Measurements from ENCODE around the gene USP25.
"Not testable (repeated sequence)": the region's sequence is repeated elsewhere in the genome, so short reads cannot be mapped to it uniquely, and the experiment has no call there.

DNA sequence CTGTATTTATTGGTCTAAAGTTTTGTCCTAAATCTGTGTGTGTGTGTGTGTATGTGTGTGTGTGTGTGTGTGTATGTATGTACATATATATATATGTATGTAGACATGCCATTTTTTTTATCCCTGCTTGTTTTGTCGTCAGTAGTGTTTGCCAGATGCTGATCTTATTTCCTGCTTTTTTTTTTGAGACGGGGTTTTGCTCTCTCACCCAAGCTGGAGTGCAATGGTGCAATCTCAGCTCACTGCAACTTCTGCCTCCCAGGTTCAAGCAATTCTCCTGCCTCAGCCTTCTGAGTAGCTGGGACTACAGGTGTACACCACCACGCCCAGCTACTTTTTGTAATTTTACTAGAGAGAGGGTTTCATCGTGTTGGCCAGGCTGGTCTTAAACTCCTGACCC lies 6.1 kb downstream of the USP25 start:
- TF ChIP-seq, protein P1, sequence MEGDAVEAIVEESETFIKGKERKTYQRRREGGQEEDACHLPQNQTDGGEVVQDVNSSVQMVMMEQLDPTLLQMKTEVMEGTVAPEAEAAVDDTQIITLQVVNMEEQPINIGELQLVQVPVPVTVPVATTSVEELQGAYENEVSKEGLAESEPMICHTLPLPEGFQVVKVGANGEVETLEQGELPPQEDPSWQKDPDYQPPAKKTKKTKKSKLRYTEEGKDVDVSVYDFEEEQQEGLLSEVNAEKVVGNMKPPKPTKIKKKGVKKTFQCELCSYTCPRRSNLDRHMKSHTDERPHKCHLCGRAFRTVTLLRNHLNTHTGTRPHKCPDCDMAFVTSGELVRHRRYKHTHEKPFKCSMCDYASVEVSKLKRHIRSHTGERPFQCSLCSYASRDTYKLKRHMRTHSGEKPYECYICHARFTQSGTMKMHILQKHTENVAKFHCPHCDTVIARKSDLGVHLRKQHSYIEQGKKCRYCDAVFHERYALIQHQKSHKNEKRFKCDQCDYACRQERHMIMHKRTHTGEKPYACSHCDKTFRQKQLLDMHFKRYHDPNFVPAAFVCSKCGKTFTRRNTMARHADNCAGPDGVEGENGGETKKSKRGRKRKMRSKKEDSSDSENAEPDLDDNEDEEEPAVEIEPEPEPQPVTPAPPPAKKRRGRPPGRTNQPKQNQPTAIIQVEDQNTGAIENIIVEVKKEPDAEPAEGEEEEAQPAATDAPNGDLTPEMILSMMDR (IDR thresholded peaks at IDR 0.05): not testable (repeated sequence)
- TF ChIP-seq ZFX (IDR thresholded peaks at IDR 0.05; ENCODE audit: borderline replicate concordance): not testable (repeated sequence)

All from 22Rv1 (cell line).